ENCODE measurements around the gene EPAS1. TPM values are rescaled to one million over a fixed set of nuclear protein-coding genes. Genes with fewer than 3 reads are reported as not detected.
A peak's percentile ranks its signal among the peaks of the same experiment; 100 is the strongest.

Gene EPAS1
- total and polyA plus RNA-seq, 9 of the 15 experiments (the other 6 are each of a cell fraction or from before 2014, with no cell fraction given): 0.25 to 11.2 (median 4.1) TPM

- Histone ChIP-seq H3K9me3 (replicated peaks; ENCODE audit: control insufficient read depth, insufficient read depth, low read depth, low read length) (no peaks in the 10 kb centered on the region), H3K4me2 (ENCODE audit: insufficient read depth, low read length) (no peak overlapping the region), H3K36me3 (ENCODE audit: control insufficient read depth, insufficient read depth, low read length) (no peaks in the 10 kb centered on the region), H3K9ac (ENCODE audit: insufficient read depth in 1 of 2, low read depth in 2 of 2, low read length in 2 of 2) (no peak overlapping the region; a peak in 1 of 4 replicates), H3K9me1 (ENCODE audit: control insufficient read depth, insufficient read depth, low read length) (no peaks in the 10 kb centered on the region), H3K27me3 (ENCODE audit: control insufficient read depth in 2 of 2, insufficient read depth in 2 of 2, low read length in 2 of 2) (no peaks in the 10 kb centered on the region), H3K4me3 (no peak overlapping the region), H3K79me2 (ENCODE audit: control insufficient read depth, insufficient read depth, low read length) (no peaks in the 10 kb centered on the region), H3K4me1 (replicated peaks in 1 of 2; ENCODE audit: control insufficient read depth in 2 of 2, insufficient read depth in 2 of 2, low read length in 2 of 2) (peaks cover 2 to 13% of the 10 kb centered on the region in 2 experiments; a peak in 4 of 5 replicates), H3K27ac (ENCODE audit: extremely low read depth, low read depth, low read length) (no peak overlapping the region), H4K20me1 (replicated peaks; ENCODE audit: control insufficient read depth, insufficient read depth, low read length) (no peaks in the 10 kb centered on the region), H2AFZ (ENCODE audit: low read depth, low read length) (no peak overlapping the region)
- FAIRE-seq: no peak
- no peak for ATAC-seq
- in situ Hi-C loops (cut with MboI) (no loop called here), intact Hi-C loops (cut with micrococcal nuclease) (no loop called here)
- BruUV-seq (replicated peaks): no TSS peak
- DNase-seq (ENCODE audit: extremely low read depth in 1 of 4, low spot score in 3 of 4): no peak
- TF ChIP-seq MAX (CRISPR knock-in tag; IDR thresholded peaks at IDR 0.05) (no peak), C11orf30 (IDR thresholded peaks at IDR 0.05; ENCODE audit: low read depth) (peak; percentile 71), SIX5 (IDR thresholded peaks at IDR 0.05; ENCODE audit: borderline replicate concordance in 1 of 2, insufficient read depth in 1 of 2, low read depth in 1 of 2, low read length in 2 of 2) (no peak), MAFG (tag; conservative IDR thresholded peaks at IDR 0.05) (peak; percentile 63), MAFF (IDR thresholded peaks at IDR 0.05; ENCODE audit: low read length) (peak; percentile 43; the same call in 1 of the 2 replicates), ZNF316 (IDR thresholded peaks at IDR 0.05) (peak; percentile 79)
- CTCF ChIA-PET (ENCODE audit: low intra/inter-chr PET ratio): no interaction called here
- 59% methylated on average over 5 of the region's 5 CpGs for WGBS (ENCODE audit: insufficient coverage, low coverage, missing lambda C conversion rate)
- POLR2A ChIA-PET: interaction anchor here (0.9 to 2.8 kb wide), 5 partner anchors 11 to 125 kb away, joined by 3 to 9 read pairs (median 3); no protein-coding TSS in a partner anchor
Measured at GRCh38 chr2:46252891-46253659, 44.1 kb upstream of the EPAS1 start.
